ENCODE results near the gene NRG2.

- TF ChIP-seq CTCF (IDR thresholded peaks at IDR 0.05) (no peak), POLR2A (IDR thresholded peaks at IDR 0.05) (no peak)
These were observed 157.8 kb downstream of the NRG2 start for GRCh38 chr5:139885172-139885856.

All from uterus (tissue), 2 donors.